T follicular helper cell (primary cell): ENCODE data around the gene ZNF469.
"Not testable (repeated sequence)": the region's sequence is repeated elsewhere in the genome, so short reads cannot be mapped to it uniquely, and the experiment has no call there.

Experiments used
- DNase-seq: peaks from one replicate; pipeline ENCODE4 v3.0.0-alpha.2; 2020; ENCODE audit warnings: low read depth

Gene ZNF469

DNA sequence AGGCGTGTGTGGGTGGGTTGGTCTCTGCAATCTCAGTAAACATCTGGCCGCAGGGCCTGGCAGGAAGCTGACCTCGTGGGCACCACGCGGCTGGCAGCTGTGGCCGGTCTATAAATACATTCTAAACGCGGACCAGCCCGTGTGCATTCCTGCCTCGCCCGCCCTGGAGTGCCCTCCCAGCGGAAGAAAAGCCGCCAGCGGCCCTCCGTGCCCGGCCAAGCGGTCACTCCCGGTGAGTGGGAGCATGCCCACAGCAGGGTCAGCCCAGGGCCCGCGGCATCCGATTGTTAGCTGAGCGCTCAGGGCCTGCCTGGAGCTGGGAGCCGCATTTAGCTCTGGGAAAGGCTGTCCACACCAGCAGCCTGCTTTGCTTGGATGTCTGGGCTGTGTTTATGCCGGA is 10.3 kb downstream of the ZNF469 start:
- no peak for DNase-seq

DNA sequence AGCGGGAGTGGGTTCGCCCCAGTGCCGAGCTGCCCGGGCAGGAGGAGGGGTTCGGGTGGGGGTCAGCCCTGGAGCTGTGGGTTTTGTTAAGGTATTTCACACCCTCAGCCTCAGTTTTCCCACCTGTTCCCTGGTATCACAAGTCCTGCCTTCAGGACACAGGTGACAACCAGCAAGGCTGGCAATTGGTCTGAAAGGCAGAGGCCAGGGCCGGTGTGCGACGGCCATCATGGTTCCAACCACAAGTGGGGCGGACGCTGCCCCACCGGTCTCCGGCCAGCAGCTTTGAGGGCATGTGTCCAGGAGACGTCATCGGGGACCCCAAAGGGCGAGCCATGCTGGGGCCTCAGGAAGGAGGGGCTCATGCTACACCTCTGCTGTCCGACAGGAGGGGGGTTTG is 10.8 kb downstream of the ZNF469 start:
- DNase-seq: no peak

- DNase-seq: no peak
Measured at GRCh38 chr16:88394426-88394825, 11.7 kb downstream of the ZNF469 start.

DNA sequence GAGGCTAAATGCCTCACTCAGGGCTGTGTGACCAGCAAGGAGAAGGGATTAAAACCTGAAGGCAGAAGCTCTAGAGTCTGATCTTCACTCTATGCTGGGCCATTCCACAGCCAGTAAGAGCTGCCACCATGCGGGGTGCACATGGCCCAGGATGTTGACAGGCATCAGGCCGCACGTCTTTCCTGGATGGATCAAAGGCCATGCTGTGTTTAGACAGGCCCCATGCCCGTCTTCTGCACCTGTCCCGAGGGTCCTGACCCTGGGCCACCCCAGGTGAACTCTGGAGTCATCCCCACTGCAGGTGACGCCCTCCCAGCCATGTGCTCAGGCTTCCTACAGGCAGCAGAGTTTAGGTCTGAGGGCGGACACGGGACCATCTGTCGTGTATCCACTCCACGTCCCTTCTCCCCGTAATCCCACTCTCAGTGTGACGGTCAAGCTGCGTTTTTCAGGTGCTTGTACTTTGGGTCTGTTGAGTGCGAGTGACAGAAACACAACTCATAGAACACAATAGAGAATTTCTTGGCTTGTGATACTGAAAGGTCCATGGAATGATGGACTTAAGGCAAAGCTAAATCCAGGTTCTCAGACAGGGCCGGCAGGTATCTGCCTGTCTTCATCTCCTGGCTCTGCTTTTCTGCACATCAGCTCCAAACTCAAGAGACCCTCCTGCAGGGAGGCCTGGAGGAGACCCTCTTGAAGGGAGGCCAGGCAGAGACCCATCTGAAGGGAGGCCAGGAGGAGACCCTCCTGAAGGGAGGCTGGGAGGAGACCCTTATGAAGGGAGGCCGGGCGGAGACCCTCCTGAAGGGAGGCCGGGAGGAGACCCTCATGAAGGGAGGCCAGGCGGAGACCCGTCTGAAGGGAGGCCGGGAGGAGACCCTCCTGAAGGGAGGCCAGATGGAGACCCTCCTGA is 13.2 kb downstream of the ZNF469 start:
- DNase-seq: no peak

- DNase-seq: no peak
Measured at GRCh38 chr16:88398170-88398873, 15.6 kb downstream of the ZNF469 start.

DNA sequence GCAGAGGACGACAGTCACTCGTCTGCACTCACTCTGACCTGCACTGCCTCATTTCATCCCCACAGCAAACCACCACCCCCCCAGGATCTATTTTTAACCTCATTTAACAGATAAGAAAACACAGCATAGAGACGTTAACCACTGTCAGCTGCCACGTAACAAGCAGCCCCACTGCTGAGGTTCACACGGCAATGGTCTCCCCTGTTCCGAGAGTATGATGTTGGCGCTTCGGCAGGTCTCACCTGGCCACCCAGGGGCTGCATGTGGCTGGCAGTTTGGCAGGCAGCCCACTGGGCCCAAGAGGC is 16.1 kb downstream of the ZNF469 start:
- no peak for DNase-seq

GRCh38 chr16:88400186-88400585 is 17.4 kb downstream of the ZNF469 start:
- DNase-seq: no peak

DNA sequence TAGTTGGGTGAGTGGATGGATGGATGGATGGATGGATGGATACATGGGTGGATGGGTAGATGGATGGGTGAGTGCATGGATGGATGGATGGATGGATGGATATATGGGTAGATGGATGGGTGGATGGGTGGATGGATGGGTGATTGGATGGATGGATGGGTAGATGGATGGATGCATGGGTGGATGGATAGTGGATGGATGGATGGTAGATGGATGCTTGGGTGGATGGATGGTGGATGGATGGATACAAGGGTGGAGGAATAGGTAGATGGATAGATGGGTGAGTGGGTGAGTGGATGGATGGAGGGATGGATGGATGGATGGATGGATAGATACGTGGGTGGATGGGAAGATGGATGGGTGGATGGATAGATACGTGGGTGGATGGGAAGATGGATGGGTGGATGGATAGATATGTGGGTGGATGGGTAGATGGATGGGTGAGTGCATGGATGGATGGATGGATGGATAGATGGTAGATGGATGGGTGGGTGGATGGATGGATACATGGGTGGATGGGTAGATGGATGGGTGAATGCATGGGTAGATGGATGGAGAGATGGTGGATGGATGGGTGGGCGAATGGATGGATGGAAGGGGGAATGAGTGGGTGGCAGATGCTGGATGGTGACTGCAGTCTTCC is 19.0 kb downstream of the ZNF469 start:
- DNase-seq: no peak

DNA sequence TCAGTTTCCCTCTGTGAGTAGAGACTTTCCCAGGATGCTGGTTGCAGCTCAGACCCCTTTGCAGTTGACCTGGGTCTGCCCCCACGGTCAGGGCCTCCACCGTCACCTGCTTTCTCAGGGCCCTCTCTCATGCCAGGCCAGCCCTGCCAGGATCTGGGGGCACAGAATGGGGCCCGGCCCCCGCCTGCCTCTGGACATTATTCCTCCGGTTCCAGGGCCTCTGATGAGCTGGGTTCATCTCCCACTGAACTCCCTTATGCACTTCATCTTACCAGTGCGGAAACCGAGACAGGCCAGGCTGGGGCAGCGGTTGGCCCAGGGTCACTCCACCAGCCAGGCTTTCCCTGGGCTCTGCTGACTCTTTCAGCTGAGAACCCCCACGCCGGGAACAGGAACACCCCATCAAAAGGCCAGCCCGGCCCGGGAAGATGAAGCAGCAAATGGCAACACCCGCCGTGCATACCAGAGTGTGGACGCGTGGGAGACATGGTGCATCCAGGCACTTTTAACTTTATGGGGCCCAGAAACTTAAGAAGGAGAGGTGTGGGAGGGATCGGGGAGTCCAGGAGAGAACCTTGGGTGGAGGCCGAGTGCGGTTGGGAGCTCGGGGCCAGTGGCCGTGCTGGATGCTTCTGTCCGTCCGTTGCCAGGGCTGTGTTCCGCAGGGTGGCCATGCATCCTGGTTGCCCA is 19.9 kb downstream of the ZNF469 start:
- DNase-seq: no peak

DNA sequence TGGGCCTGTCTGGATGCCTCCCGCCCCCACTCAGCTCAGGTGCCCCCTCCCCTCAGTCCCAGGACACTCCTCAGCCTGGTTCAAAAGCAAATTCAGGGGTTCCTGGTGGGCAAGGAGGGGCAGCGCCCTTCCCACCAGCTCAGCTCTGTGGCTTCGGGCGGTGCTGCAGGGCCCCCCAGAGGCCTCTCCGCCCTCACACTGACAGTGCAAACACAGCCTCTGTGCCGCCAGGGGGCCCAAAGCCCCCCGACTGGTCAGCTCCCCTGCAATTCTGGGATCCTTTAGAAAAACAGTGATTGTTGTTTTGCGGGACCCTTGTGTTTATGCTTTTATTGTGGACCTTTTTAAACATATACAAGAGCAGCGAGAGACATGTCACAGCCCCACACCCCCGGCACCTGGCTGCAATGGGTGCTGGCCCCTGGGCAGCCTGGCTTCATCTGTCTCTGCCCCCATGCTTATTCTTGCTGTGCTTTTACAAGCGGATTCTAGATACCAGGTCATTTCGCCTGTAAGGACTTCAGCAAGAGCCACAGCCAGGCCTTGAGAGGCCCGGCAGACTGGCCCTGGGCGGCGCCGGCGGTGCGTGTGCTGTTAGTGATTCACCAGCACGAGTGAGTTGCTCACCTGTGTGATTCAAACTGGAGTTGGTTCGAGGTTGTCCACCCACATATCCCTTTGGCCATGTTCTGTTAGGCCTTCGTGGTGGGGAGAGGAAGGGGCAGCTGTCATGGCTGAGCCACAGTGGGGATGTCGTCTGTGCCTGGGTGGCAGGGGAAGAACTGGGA is 21.2 kb downstream of the ZNF469 start:
- no peak for DNase-seq

DNA sequence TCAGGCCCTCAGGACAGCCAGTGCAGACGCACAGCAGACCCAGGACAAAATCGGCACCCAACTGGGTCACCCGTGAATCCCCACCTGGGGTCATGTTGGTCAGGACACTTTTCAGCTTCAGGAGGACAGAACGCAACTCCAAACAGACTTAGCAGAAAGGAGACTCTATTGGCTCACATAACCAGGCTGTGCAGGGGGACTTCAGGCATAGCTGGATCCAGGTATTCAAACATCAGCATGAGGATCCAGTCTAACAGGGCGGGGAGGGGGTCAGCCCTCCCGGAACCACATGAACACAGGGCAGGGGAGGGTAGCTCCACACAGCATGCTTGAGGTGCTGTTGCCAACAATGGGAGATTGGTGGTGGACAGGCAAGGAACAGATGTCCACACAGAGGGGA is 22.0 kb downstream of the ZNF469 start:
- no peak for DNase-seq

- DNase-seq: no peak
Measured at GRCh38 chr16:88405216-88406060, 22.7 kb downstream of the ZNF469 start.

DNA sequence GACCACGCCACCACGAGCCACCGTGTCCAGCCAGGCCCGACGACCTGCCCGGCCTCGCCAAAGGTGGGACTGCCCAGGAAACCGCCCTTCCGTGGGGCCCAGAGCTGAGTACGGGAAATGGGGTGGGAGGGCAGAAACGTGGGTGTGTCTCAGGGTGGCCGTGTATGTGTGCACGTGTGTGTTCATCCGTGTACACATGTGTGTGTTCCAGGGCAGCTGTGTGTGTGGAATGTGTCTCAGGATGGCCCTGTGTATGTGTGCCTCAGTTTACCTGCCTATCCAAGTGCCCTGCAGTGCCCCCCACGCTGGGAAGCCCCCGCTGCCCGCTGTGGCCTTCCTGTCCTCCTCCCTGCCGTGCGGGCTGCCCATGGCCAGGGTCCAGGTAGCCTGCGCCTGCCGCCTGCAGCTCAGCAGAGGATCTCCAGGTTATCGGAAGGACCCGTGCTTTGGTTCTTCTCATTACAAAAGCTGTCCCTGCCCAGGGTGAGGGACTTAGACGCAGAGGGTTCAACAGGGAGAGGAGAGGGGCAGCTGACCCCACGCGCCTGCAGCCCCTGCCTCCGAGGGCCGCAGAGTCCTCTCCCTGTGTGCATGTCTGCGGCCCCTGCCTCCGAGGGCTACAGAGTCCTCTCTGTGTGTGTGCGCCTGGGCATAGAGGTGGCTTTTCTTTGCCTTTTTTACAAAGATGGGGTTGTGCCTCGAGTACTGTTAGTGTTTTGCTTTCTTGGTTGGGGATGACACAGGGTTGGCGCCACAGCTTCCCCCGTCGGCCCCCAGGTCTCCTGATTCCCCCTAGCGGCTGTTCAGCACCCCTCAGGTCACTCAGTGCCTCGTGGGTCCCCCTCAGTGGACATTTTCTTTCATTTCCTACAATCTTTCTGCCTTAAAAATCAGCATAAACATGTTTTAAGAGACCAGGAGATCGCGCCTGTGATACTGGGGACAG is 23.6 kb downstream of the ZNF469 start:
- no peak for DNase-seq

DNA sequence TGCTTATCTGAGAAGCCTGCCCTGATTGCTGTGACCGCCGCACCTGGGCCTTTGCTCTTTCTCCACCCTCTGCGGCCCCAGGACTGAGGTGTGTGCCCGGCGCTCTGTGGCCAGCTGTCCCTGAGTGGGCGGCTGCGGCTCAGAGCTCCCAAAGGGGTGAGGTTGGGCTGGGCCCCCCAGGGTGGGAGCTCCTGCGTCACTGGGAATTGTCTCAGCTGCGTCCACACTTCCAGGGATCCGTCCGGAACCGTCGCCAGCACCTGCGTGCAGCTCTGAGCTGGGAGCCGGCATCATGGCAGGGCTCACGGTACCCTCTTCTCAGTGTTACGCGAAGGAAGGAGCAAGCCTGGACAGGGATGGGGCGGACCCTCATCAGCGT is 24.3 kb downstream of the ZNF469 start:
- DNase-seq: no peak

GRCh38 chr16:88407807-88408206 is 25.0 kb downstream of the ZNF469 start:
- DNase-seq: no peak

- no peak for DNase-seq
Measured at GRCh38 chr16:88408561-88409142, 25.9 kb downstream of the ZNF469 start.

DNA sequence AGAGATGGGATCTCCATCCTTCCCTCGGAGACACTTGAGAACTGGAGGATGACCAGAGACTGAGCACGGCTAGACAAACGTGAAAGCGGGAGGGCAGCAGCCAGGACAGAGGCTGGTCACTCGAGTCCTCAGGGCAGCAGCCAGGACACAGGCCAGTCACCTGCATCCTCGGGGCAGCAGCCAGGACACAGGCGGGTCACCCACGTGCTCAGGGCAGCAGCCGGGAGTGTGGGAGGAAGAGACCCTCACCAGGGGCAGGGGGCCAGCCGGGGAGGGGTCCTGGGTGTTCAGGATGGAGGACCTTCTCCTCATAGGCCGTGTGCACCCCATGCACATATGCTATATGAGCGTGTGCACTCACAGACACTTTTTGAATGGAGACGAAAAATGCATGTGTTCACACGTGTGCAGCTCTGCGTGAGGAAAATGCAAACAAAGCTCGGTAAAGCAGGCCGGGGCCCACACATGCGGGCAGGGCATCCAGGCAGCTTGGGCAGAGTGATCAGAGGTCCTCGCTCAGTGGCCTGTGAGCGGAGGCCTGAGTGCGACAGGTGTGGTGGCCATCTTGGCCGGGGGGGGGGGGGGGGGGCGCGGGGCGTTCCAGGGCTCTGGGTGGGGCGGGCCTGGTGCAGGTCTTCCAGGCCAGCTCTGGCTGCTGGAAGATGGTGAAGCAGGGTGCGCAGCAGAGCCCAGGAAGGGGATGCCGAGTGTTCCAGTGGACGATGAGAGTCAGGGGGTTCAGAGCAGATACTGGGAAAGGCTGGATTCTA is 26.7 kb downstream of the ZNF469 start:
- no peak for DNase-seq

- not testable (repeated sequence) for DNase-seq
Measured at GRCh38 chr16:88410297-88410968, 27.7 kb downstream of the ZNF469 start.
